Measurements from ENCODE around the gene LRRC32.
"Not testable (repeated sequence)": the region's sequence is repeated elsewhere in the genome, so short reads cannot be mapped to it uniquely, and the experiment has no call there.

LRRC32 gene

DNA sequence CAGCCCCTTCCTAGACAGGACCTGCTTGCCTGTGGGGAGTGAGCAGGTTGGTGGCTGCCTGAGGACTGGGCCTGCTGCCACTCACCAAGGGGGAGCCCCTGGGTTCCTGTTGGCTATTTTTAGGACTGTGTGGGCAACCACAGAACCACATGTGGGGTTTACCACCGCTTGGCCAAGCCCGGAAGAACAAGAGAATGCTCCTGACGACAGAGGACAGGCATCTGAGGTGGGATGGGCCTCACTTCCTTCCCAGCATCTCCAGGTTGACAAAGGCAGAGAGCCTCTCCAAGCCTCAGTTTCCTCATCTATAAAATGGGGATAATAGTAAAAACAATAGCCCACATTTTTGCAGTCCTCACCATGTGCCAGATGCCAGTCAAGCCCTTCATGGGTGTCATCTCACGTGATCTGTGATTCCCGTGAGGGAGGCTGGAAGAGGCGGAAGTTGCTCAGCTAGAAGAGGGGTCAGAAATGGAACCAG, 43.6 kb downstream of the LRRC32 start:
- peak; percentile 45 to 85 for DNase-seq

DNA sequence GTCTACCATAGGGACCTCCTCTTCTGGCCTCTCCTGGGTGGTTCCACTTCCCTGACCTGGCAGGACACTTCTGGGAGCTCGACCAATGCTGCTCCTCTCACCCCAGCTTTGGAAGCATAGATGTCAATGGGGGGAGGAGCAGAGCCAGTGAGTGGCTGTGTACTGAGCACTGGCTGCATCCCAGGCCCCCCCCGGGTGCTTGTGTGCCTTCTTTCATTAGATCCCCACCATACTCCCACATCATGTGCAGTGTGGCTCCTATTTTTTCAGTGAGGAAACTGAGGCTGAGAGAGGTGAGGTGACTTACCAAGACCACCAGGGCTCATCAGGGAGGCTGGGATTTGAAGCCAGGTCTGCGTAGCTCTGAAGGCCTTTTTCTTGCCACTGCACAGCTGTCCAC, 44.3 kb downstream of the LRRC32 start:
- no peak for DNase-seq

DNA sequence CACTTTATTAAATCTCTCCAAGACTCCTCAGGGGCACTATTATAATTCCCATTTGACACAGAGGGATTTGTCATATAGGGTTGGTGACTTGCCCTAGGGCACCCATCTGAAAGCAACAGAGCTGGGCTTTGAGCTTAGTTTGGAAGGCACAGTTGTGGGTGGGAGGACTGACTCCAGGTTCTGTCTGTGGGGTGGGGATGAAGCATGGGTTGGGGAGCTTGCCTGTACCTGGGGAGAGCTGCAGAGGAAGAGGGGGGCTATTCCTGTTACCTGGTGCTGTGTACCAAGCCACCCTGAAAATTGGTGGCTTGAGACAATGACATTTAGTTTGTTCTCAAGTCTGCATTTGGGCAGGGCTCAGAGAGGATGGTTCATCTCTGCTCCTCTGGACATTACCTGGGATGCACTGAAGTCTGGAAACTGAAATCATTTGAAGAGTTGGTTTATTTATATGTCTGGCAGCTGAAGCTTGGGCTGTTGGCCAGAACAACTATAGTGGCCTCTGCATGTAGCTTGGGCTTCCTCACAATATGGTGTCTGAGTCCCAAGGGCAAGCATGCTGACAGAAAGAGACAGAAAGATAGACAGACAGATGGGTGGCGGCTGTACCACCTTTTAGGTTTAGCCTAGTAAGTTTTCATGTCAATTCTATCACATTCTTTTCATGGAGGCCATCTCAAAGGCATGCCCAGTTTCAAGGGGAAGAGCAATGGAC, 44.9 kb downstream of the LRRC32 start:
- no peak for DNase-seq

DNA sequence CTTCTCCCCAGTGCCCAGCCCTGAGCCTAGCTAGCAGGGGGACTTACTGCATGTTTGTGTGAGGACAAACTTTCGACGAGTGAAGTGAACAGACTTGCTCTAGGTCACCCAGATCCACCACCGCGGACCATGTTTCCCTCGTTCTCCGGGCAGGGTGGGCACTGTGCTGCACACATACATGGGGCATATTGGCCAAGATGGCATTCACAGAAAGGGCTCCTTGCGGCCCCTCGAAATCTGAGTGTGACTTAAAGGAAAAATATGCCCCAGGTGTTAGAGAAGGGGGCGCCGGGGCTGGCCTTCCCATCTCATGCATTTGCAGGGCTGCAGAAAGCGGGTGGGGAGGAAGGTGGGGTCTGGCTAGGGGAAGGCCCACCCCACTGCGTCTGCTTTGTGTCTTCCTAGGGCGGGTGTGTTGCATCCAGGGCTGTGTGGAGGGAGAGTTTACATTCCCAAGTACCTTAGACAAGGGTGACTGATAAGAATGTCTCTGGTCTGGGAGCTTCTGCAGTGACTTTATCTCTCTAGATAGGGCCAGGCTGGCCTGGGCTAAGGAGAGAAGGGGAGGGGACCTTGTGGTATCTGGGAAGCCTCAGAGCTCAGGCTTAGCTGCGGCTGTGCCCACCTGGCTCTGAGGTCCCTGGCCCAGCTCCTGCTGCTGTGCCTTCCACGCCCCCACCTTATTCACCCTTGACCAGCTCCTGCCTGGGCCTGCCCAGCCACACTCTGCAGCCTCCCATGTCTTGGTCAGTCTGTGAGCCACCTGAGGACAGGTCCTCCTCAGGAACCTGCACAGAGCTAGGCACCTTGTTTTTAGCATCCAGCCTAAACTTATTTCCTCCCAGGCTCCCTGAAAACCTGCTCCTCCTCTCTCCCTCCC, 45.8 kb downstream of the LRRC32 start:
- no peak for DNase-seq

DNA sequence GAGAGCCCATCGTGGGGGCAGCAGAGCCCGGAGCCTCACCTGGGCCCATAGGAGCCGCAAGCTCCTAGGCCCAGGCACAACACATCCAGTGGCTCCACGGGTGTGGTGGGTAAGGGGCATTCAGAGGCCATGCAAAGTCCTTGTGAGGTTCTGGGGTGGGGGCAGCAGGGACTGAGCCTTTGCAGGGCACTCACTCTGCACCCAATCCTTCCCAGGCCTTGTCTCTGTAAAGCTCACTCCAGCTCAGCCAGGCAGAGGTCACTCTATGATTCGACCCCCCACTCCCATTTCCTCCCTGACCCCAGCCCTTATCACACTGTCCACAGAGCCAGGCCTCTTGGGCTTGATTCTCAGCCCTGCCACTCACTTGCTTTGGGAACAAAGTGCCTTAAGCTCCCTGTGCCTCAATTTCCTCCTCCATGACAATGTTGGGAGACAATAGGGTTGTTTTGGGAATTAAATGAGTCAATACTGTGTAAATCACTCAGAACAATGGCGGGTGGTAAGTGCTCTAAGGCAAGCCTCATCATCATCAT, 46.6 kb downstream of the LRRC32 start:
- DNase-seq = no peak

DNA sequence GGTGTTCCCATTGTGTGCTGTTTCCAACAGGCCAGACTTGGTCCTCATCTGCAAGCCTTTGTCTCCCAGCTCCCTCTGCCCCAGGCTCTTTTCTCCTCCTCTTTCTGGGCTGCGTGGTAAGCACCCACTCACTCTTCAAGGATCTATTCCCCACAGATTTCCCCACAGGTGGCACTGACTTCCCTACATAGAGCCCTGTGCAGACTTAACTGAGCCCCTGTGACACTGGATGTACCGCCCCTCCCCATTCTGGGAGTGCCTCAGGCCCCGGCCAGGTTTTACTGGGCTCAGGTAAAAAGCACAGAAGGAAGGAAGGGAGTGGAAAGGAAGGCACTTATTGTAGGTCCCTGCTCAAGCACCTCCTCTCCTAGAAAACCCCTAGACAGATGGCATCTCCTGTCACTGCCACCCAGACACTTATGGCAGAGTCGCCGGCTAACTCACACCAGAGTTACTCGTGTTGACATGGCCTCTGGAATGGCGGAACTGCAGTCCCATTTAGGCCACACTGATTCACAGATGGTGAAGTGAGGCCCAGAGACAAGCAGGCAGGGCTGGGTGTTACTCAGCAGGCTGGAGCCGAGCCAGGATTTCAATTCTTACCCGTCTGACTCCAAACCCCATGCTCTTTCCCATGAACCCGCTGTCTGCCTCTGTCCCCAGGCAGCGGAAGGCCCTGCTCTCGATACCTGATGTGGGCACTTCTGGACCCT, 47.2 kb downstream of the LRRC32 start:
- peak in 1 of 2 donors; percentile 25 for DNase-seq

DNA sequence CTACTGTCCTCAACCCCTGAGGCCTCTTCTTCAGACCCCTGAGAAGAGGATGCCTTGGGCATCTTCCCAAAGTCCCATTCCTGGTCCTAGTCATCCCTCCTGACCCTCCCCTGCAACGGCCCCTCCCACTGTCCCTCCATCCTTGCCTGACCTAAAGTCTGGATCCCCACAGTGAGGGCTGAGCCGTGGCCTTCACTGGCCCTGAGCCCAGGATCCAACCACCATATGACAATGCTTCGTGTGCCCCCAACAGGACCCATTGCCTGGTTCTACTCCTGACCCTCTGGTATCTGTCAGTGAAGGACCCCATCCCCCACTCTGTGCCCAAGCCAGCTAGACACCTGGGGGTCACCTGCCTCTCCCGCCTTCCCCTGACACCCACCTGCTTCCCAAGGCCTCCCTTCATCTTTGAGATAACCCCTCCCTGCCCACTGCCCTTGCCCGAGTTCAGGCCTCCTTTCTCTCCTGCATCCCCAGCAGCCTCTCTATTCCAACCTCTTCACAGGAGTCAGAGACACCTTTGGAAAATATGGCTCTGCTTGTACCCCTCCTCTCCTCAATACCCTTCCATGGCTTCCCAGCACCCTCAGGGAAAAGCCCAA, 48.0 kb downstream of the LRRC32 start:
- DNase-seq = no peak

DNA sequence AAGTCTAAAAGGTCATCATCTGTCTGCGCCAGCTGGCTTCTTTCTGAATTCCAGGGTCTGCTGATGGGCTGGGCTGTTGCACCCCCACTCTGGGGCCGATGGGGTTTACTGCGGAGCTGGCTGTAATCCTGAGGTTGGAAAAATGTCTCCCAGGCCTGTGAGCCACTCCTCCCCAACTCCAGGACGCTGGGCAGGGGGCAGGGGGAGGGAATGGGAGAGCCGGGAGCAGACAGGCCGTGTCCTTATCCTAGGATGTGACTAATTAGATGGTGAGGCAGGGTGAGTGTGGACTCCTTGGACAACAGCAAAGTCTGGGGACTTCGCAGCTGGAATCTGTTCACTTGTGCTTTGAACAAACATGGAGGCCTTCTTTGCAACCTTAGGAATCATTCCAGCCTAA, 48.7 kb downstream of the LRRC32 start:
- no peak for DNase-seq

DNA sequence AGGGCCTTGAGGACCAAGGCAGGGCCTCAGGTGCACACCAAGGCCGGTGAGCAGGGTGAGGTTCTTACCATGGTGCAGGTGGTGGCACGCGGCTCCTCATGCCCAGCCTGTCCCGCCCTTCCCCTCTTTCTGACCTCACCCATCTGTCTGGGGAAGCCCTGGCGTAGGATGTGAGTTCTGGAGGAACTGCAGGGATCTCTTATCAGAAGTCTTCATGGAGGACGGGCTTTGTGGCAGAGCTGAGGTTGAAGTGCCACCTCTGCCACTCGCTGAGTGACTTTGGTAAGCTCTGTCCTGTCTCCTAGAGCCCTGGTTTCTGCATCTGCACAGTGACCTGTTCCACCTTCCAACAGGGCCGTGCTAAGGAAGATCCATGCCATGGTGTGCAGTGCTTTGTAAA, 49.1 kb downstream of the LRRC32 start:
- no peak for DNase-seq

DNA sequence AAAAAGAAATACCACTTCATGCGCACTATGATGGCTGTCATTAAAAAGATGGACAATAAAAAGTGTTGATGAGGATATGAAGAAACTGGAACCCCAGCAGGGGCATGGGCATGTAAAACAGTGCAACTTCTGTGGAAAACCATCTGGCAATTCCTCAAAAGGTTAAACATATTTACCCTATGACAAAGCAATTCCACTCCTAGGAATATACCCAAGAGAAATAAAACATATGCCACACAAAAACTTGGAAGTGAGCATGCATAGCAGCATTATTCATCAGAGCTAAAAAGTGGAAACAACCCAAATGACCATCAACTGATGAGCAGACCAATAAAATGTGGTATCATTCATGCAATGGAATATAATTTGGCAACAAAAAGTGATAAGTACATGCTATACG, 50.1 kb downstream of the LRRC32 start:
- no peak for DNase-seq

DNA sequence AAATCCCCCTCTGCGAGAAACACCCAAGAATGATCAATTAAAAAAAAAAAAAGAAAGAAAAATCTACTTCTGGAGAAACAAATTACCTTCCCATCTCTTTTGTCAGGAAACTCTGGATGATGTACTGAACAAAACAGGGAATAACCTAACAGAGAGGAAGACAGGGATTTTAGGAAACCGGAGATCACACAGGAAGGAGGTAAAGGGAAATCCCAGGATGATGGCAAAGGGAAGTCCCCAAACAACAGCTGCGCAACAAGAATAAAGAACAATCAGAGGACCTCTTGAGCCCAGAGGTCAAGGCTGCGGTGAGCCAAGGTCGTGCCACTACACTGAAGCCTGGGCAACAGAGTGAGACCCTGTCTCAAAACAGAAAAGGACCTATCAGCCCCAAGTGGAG, 50.7 kb downstream of the LRRC32 start:
- not testable (repeated sequence) for DNase-seq

DNA sequence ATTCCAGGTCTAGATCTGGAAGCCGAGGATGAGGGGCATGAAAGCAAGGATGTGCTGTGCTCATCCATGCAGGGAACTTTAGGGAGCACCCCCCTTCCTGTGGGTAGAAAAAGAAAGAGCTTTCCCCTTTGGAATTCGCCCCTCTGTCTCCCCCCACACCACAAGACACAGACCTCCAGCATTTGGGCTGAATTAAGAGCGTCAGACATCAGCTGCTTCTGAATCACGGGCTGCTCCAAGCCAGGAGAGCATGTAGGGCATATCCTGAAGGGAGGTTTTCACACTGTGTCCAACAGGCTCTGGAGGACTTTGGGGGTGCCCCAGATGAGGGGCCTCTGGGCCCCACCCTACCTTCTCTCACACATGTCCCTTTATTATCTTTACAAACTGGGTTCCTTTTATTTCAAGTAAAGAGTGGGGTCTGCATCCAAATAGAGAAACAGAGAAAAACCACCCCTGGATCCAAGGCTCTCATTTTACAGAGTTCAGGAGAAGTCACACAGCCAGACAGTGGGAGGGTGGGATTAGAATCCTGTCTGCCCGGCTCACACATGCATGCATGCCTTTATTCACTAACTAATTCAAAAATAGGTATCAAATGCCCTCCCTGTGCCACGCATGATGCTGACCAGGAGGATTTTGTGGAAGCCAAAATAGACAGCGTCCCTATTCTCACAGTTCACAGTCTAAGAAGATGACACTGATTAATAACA, 52.8 kb downstream of the LRRC32 start:
- DNase-seq = no peak

DNA sequence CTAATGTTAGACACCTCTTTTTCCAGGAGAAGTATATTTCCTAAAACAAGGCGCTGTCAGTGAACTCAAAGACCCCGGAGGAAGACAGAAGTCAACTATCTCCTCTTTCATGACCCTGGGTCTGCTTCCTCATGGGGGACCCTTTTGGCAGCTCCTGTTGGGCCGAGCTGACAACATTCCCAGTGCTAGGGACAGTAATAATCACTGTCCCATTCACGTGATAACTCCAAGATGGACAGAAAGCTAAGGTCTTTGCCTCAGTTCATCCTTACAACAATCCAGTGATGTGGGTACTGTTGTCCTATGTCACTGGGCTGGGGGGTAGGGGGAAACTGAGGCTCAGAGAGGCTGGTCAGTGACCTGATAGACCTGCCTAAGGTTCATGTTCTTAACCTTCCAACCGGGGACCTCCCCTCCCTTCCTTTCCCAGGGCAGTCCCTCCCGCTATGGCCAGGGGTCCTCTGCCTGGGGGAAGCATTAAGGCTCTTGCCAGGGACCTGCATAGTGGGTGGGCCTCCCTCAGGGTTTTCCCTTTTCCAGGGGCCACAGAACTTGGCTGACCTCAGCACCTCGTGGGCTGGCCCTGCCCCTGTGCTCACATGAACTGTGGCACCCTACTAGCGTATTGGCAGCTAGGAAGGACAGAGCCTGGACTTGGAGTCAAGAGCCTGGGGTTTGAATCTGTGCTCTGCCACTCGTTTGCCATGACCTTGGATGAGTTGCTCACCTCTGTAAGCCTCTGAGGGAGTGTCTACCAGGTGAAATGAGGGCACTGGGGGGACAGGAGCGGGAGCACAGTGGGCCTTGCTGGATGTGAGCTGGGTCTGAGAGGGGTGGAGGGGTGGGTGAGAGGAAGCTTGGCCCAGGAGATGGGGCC, 53.6 kb downstream of the LRRC32 start:
- no peak for DNase-seq

DNA sequence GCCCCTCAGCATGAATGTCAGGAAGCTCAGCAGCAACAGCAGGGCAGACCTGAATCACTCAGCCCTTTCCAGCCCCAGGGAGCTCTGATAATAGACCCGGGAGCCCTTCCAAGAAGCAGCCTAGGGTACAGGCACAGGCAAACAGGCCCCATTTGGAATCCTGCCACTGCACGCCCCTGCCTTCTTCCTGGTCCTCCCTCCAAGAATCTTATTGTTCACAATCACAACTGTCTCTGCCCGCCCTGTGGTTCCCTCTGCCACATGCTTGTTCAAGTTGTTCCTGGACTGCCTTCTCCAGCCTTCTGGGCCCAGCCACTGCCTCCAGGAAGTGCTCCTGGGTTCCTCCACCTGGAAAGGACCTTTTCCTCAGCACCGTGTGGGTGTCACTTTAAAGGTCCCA, 54.6 kb downstream of the LRRC32 start:
- DNase-seq = no peak

DNA sequence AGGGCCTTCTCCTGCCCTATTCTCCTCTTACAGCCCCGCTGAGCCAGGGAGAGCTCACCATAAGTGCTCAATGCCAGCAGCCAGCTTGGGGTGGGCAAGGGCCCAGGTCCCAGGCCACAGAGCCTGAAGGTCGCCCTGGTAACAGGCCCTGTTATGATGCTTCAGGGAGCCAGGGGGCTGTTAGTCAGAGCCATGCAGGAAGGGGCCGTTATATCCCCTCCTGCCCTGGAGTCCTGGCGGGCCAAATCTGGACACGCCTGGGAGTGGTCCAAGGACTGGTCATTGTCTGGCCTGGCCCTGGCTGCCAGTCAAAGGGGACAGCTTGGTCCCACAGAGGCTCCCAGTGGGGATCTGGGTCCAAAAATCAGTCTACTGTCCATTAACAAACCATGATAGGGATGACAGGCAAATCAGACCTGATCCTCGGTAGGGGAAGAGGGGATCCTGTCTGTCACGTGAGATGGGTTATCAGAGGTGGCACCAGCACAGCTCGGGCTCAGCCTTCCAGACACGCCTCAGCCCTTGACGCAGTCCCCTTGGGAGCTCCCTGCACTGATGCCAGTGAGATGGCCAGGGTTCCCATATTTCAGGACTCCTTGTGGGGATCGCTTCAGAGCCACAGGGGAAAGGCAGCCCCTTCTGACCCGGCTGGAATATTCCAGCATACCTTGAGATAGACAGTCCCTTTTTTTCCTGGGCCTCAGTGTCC, 55.9 kb downstream of the LRRC32 start:
- DNase-seq = no peak

DNA sequence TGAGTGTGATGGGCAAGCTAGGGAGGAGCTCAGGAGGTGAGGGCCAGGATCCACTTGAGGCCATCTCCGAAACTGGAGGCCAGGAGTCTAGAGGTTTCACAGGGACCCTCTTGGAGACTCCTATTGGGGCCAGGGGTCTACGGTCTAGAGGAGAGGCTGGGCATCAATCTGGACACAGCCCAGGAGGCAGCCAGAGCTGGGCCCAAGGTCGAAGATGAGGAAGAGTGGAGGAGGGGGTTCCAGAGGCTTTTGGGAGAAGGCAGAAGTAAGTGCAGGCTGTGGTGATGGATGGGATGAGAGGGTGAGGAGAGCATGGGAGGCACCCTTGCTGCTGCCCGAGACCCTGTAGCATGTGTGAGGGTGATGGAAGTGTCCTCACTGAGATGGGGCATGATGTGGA, 56.6 kb downstream of the LRRC32 start:
- no peak for DNase-seq

DNA sequence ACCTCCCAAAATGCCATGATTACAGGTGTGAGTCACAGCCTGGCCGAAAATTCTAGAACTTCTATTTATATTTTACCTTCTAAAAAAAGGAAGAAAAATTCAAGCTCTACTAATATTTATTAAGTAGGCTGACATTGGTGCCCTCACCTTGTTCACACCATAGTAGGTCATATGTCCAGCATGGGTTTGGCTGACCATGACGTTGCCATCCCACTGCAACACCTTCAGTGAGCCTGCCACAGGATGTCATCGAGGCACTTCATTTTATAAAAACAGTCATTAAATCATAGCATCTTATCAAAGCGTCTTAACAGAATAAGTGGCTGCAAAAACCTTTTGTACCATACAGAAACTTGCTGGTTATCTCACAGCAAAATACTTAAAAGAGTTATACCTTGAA, 58.3 kb downstream of the LRRC32 start:
- DNase-seq = no peak

DNA sequence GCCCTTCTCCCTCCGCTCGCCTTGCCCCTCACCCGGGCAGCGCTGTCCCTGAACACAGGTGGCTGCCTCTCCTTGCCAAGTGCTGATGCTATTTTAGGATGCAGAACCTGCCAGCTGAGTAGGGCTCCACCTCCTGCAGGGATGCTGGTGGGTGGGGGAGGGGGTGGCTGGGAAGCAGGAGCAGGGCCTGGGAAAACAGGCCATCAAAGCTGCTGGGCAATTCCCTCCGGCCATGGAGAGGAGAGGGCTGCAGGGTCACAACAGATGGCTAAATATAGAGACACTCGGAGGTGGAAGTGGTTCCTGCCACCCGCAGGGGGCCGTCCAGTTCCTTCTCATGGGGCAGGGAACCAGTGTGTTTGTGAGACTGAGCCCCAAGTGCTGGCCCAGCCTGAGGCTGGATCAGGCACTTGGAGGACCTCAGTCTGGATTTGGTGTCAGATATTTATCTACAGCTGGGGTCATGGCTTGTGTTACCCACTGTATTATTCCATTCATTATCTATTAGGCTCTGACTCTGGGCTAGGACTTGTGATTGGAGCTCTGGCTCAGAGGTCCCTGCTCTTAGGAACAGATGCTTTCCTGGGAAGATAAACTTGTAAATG, 59.6 kb downstream of the LRRC32 start:
- DNase-seq = peak in 1 of 2 donors; percentile 44

DNA sequence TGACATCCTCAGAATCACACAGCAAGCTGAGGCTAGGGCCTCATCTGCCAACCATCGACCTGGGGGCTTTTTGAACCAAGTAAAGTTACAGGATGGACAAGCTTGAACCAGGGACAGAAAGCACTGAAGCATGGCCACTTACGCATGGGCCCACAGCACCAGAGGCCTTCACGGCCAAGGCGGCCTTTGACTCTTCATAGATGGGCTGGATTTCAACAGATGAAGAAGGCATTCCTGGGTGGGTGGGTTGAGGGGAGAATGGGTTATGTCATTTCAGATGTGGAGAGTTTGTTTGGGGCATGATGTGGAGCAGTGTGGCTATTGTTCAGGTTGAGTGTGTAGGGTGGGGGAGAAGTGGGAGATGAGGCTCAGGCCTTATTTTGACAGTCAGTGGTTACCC, 60.2 kb downstream of the LRRC32 start:
- no peak for DNase-seq
